Measurements from ENCODE around the gene PRR29.

DNA sequence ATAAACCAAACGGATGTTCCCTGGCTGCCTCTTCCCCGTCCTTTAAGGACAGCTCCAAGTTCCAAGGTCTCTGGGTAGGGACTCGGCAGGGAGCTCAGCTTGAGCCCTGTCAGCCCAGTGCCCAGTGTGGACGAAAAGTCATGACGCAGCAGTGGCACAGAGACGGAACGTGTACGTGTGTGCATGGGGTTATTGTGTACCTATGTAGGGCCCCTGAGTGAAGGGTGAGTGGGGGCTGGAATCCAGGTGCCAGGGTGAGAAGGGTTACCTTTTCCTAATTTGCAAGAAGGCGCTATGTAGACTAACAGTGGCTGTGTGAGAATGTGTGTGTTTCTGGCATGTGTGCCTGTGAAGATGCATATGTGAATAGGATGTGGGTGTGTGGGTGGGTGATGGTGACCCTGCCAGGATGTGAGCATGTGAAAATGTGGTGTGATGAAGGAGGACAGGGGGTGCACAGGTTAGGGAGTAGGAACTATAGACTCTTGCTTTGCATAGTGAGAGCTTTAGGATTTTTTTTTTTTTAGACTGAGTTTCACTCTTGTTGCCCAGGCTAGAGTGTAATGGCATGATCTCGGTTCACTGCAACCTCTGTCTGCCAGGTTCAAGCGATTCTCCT, 31.4 kb upstream of the PRR29 start:
- TF ChIP-seq RCOR1 (IDR thresholded peaks at IDR 0.05; ENCODE audit: low read length) = no peak
- TF ChIP-seq, protein P1, sequence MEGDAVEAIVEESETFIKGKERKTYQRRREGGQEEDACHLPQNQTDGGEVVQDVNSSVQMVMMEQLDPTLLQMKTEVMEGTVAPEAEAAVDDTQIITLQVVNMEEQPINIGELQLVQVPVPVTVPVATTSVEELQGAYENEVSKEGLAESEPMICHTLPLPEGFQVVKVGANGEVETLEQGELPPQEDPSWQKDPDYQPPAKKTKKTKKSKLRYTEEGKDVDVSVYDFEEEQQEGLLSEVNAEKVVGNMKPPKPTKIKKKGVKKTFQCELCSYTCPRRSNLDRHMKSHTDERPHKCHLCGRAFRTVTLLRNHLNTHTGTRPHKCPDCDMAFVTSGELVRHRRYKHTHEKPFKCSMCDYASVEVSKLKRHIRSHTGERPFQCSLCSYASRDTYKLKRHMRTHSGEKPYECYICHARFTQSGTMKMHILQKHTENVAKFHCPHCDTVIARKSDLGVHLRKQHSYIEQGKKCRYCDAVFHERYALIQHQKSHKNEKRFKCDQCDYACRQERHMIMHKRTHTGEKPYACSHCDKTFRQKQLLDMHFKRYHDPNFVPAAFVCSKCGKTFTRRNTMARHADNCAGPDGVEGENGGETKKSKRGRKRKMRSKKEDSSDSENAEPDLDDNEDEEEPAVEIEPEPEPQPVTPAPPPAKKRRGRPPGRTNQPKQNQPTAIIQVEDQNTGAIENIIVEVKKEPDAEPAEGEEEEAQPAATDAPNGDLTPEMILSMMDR (IDR thresholded peaks at IDR 0.05) = no peak
- TF ChIP-seq POLR2AphosphoS5 (IDR thresholded peaks at IDR 0.05; ENCODE audit: low read depth, low read length) = no peak
- TF ChIP-seq, protein P2, sequence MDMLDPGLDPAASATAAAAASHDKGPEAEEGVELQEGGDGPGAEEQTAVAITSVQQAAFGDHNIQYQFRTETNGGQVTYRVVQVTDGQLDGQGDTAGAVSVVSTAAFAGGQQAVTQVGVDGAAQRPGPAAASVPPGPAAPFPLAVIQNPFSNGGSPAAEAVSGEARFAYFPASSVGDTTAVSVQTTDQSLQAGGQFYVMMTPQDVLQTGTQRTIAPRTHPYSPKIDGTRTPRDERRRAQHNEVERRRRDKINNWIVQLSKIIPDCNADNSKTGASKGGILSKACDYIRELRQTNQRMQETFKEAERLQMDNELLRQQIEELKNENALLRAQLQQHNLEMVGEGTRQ (IDR thresholded peaks at IDR 0.05; ENCODE audit: borderline replicate concordance, low read depth, low read length) = no peak
- TF ChIP-seq, protein P3, sequence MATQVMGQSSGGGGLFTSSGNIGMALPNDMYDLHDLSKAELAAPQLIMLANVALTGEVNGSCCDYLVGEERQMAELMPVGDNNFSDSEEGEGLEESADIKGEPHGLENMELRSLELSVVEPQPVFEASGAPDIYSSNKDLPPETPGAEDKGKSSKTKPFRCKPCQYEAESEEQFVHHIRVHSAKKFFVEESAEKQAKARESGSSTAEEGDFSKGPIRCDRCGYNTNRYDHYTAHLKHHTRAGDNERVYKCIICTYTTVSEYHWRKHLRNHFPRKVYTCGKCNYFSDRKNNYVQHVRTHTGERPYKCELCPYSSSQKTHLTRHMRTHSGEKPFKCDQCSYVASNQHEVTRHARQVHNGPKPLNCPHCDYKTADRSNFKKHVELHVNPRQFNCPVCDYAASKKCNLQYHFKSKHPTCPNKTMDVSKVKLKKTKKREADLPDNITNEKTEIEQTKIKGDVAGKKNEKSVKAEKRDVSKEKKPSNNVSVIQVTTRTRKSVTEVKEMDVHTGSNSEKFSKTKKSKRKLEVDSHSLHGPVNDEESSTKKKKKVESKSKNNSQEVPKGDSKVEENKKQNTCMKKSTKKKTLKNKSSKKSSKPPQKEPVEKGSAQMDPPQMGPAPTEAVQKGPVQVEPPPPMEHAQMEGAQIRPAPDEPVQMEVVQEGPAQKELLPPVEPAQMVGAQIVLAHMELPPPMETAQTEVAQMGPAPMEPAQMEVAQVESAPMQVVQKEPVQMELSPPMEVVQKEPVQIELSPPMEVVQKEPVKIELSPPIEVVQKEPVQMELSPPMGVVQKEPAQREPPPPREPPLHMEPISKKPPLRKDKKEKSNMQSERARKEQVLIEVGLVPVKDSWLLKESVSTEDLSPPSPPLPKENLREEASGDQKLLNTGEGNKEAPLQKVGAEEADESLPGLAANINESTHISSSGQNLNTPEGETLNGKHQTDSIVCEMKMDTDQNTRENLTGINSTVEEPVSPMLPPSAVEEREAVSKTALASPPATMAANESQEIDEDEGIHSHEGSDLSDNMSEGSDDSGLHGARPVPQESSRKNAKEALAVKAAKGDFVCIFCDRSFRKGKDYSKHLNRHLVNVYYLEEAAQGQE (IDR thresholded peaks at IDR 0.05; ENCODE audit: low read depth, low read length) = no peak
- TF ChIP-seq TEAD4 (IDR thresholded peaks at IDR 0.05; ENCODE audit: borderline replicate concordance, insufficient read depth) = no peak
- TF ChIP-seq EZH2phosphoT487 (IDR thresholded peaks at IDR 0.05; ENCODE audit: borderline replicate concordance, low read depth) = no peak

Data from SK-N-SH (cell line).